Cortex of kidney (tissue), 1 donor: ENCODE data around the gene GALNT2.

Experiments used
- DNase-seq: peaks from one replicate; lab custom pipeline; 2025; lab: John Stamatoyannopoulos, UW

Gene GALNT2

DNA sequence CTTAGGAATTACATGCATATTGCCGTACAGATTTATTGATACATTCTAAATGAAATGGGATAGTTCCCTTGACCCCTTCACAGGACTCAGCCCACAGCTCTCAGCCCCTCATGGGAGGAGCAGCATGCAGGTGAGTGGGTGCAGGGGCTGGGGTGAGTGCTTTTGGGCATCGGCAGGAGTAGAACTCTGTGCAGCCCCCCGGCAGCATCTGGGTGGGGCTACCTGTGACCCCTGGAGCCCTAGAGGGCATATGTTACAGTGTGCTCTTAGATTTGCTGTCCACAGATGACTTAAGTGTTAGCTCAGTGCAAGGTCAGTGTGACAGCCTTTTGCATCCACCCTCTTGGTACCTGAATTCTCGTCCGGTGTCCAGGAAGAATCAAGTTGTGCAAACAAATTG lies 120.3 kb downstream of the GALNT2 start:
- no peak for DNase-seq

DNA sequence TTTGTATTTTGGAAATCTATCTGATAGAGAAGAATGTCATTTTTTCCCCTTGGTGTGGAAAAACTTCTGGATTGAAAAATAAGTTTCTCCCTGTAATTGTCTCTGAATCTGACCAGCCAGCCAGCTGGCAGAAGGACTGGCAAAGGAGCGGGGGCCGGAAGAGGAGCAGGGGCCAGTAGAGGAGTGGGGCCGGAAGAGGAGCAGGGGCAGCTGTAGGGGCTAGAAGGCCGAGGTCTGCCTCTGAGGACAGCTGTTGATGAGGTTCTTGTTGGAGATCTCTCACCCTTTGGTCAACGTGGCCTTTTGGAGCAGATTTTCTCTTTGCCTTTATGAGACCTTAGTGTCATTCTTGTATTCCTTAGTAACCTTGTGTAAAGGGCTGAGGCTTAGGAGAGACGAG lies 121.8 kb downstream of the GALNT2 start:
- DNase-seq = no peak

DNA sequence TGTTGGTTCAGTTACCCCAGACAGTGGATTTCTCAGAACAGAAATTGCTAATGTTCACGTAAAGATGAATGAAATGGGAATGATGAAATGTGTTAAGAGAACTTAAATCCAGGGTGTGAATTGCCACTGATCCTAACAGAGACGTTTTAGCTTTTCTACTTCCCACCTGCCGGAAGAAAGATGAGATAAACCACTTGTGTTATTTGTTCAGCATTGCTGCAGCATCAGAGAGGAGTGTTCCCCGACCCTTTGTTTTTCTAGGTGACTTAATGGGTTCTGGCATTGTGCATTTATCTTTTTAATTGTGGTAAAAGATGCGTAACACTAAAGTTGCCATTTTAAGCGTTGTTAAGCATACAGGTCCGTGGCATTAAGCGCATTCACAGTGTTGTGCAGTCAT lies 122.3 kb downstream of the GALNT2 start:
- no peak for DNase-seq

DNA sequence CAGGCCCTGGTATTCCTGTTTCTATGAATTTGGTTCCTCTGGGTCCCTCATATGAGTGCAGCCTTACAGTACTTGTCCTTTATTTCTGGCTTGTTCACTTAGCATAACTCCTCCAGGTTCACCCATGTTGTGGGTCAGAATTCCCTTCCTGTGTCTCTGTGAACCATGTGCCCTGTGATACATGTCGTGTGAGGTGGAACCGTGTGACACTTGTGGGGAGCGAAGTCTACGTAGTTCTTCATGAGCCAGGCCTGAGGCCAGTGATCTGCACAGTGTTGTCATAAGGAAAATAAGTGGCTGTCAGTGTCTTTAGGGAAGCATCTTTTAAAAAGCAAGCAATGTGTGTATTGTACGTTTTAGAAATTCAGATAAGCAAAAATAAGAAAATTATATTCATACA lies 122.8 kb downstream of the GALNT2 start:
- no peak for DNase-seq

DNA sequence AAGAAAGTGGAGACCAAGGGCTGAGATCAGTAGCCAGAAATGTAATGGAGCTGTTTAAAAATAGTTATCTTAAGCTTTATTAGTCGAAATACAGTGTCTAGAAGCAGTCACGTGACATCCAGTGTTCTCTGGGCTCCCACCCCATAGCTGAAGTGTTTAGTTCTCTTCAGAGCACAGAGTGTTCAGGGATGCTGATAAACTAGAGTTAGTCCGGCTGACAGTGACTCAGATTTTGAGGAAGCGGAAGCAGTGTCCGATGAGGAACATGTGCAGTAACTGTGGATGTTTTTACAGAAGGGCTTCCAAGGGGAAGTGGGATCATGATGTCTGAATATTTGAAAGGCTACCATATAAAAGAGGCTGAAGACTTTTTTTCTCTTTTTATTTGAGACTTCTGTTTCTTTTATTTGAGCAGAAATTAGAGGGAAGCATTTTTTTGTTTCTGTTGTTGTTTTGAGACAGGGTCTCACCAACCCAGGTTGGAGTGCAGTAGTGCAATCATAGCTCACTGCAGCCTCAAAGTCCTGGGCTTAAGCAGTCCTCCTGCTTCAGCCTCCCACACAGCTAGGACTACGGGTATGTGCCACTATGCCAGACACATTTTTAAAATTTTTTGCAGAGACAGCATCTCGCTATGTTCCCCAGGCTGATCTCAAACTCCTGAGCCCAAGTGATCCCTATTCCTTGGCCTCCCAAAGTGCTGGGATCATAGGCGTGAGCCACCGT lies 124.2 kb downstream of the GALNT2 start:
- no peak for DNase-seq

DNA sequence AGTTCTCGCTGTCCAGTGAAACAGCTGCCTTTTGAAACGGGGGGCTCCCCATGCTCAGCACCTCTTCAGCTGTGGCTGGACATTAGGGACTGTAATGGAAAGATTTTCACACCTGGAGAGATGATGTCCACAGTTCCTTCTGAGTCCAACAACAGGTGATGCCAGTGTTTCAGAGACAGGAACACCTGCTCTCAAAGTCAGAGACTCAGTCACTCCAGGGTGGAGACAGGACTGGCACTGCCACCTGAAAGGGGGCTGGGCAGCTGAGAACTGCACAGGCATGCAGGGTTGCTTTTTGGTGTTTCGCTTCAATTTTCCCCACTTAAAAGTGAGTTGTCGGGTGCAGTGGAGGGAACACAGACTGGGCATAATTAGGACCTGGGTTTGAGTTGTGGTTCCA lies 124.8 kb downstream of the GALNT2 start:
- no peak for DNase-seq

DNA sequence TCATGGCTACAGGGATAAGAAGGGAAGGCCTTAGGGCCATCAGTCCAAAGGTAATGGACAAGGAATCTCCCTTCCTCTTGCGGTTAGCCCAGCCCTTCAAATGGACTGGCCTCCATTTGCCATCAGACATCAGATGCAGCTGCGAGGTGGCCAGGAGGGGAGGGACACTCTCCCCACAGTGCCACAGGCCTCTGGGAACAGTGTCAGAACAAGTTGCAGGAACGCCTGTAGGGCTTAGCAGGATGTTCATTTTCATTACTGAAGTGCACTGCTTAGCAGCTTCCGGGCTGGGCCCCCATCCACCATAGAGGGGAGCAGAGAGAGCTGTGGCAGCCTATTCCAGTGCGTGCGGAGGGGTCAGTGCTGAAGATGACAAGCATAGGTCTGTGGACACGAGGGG lies 127.5 kb downstream of the GALNT2 start:
- no peak for DNase-seq

DNA sequence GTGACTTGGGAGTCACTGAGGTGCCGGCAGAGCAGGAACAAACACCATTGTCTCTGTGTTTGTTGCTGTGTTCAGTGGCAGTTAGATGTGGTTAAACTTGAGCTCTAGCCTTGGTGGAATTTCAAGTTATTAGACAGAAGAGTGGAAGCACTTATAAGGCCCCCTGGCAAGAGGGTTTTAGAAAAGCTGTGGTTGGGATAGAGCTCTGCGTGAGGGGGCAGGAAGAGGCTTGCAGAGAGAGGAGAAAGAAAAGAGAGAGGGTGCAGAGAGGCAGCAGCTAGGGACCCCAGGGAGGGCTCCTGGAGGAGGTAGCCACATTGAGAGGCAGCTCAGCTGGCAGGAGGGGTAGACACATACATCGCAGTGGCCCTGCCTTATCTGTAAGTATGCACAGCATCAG lies 128.2 kb downstream of the GALNT2 start:
- no peak for DNase-seq

DNA sequence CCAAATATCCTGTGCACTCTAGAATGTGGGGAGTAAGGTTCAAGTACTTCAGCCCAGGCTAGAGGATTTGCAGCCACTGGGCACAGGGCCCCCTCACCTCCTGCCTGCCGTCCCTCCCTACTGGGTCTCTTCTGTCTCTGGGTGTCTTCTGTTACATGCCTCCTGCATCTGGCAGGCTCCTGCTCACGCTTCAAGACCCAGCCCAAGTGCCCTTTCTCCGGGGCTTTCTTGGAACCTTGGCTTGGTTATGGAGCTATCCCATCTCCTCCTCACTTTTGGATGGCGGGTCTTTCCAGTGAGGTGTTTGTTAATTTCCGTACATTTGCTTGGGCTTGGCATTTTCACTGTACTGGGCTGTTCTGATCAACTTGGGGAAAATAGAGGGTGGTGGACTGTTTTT lies 129.0 kb downstream of the GALNT2 start:
- no peak for DNase-seq

DNA sequence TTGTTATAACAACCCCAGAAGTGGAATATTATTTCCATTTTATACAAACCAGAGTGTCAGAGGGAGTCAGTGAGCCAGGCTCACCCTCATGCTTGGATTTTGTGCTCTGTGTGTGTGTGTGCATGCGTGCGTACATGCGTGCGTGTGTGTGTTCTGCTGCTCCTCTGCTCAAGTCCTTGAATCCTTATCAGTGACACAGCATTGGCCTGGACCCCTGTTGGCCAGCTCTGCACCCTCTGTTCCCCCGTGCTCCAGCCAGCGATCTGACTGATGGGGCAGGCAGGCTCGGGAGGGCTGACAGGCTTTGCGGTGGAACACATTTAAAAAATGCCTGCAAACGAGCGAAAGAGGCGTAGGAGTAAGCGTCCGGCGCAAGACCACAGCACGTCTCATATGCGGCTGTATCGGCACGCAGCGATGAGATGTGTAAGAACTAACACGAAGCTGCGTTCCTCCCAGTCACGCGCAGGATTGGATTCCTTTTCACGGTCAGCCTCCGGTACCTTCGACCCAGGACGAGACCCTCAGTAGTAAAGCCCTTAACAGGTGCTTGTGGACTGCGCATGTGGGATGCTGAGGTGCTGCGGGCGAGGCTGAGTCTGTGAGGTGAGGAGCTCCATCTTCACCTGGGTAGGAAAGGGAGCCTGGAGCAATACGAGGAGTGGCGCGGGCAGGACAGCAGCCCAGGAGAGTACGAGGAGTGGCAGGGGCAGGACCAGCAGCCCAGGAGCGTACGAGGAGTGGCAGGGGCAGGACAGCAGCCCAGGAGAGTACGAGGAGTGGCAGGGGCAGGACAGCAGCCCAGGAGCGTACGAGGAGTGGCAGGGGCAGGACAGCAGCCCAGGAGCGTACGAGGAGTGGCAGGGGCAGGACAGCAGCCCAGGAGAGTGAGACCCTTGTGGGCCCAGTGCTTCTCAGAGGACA lies 130.9 kb downstream of the GALNT2 start:
- no peak for DNase-seq

DNA sequence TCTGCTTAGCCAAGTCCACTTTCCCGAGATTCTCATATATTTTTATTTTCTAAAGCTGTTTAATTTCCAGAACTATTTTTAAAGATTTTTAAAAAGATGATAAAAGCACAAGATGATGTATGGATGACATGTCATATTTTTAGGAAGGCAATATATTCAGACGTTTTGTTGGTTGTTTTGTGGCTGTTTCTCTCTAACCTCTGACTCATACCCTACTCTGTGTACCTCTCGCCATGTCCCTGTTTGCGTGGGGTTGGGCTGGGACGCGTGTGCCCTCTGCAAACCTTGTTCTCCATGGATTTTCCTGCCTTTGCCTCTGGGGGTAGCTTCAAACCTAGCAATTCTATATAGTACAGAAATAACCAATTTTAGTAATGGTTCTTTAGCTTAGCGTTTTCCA lies 132.0 kb downstream of the GALNT2 start:
- DNase-seq = no peak

DNA sequence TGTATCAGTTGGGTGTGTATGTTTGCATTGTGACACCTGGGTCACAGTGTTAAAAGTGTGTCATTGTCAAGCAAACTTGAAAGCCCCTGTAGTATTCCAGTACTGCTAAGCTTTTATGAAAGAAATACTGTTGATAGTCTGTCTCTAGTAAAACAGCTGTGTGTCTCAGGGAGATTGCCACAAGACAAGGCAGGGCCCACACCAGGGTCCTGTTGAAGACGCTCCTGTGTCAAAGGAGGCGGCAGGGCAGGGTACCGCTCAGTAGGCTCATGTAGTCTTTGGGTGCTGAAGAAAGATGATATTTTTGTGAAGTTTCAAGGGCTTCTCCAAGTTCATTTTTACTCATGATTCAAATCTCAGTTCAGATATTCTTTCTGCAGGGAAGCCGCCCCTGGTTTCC lies 132.5 kb downstream of the GALNT2 start:
- DNase-seq = no peak

DNA sequence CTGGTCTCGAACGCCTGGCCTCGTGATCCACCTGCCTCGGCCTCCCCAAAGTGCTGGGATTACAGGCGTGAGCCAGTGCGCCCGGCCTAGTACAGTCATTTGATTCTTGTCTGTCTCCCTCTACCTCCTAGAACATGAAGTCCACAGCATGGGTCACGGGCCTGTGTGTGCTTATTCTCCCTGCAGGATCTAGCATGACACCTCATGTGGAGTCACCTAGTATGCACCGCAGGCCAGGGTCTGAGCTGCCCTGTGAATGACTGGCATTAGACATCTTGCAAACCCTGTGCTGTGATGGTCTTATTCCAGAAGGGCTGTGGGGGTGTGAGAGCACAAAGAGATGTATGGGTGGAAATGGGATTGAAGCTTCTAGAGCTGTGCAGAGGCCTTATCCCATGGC lies 133.2 kb downstream of the GALNT2 start:
- no peak for DNase-seq

DNA sequence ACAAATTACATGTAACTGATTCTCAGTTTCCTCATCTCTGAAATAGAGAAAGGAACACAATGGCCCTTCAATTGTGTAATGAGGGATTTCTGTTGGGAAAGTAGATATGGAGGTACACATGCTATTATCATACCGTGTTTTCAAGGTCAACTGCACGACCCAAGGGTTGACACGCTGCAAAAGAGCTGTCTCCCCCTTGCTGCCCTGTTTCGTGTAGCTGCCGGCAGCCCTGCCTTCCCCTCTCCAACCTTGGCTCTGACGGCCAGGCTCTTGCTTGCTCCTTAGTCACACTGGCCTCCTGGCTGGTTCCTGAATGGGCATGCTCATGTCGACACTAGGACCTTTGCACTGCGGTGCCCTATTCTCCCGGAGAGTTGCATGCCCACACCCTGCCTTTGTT lies 134.4 kb downstream of the GALNT2 start:
- DNase-seq = no peak

DNA sequence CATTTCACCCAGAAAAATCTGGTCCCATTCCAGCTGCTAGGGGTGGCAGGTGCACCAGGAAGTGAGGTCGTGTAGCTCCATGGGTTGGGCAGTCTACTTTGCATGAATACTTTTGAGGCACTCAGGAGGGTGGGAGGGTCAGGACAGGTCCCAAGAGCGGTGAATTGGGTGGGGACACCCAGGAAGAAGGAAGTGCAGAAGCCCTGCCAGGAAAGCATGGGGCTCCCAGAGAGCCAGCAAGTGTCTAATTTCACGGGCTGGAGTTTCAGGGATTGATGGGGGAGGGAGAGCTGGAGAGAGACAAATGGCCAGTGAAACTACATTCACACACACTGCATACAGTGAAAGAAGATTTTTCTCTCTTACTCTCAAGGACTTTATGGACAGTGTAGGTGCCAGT lies 137.8 kb downstream of the GALNT2 start:
- no peak for DNase-seq

DNA sequence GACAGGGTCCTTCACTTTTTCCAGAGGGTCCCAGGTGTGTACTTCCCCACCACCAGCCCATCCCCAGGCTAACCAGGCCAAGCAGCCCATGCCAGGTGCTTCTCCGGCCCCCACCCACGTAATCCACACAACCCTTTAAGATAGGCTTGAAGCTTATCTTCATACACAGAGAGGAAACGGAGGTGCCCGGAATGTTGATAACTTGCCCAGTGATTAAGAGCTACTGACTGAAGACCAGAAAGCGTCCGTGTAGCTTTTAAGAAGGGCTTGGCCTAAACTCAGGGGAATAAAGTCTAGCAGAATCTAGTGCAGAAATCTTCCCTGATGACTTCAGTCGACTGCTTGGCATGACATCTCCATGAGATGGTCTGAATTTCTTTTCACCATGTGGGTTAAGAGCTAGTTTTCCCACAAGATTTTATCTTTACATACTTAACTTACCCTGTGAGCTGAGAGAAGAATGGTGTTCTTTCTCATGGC lies 138.7 kb downstream of the GALNT2 start:
- DNase-seq = no peak

DNA sequence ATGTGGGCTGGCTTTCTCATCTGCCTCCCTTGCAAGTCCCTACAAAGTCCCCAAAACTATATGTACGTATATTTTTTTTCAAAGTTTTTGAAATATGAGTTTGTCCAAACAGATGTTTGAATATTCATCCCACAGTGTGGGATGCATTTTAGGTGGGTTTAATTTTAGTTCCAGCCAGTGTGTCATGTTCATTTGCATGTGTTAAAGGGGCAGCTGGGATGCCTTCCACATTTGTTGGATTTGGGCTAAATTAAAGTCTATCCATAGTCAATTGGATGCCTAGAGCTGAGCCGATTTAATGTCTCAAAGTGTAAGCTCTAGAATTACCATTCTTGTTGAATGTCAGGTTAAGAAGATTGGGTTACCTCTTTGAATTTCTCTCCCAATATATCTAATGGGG lies 139.2 kb downstream of the GALNT2 start:
- DNase-seq = no peak

DNA sequence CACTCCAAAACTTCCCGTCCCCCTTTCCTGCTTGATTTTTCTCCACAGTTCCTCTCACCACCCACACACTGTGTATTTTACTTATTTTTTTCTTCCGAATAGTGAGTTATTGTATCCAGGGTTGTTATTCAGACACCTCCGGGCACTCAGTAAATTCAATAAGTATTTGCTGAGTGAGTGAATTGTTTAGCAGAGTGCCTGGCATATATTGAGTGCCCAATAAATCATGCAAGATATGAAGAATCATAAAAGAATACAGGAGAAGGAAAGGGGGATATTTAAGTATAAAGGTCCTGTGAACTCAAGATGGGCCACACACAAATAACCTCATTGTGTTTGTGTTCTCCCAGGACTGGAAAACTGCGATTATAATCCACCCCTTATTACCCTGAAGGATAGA lies 139.9 kb downstream of the GALNT2 start:
- no peak for DNase-seq

DNA sequence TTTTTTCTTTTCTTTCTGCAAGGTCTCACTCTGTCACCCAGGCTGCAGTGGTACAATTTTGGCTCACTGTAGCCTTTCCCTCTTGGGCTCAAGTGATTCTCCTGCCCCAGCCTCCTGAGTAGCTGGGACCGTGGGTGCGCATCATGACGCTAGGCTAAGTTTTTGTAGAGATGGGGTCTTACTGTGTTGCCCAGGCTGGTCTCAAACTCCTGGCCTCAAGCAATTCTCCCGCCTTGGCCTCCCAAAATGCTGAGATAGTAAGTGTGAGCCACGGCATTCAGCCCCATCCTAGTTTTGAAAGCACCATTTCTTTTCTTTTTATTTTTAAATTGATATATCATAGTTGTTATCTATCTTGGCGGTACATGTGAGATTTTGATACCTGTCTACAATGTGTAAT lies 140.6 kb downstream of the GALNT2 start:
- no peak for DNase-seq

DNA sequence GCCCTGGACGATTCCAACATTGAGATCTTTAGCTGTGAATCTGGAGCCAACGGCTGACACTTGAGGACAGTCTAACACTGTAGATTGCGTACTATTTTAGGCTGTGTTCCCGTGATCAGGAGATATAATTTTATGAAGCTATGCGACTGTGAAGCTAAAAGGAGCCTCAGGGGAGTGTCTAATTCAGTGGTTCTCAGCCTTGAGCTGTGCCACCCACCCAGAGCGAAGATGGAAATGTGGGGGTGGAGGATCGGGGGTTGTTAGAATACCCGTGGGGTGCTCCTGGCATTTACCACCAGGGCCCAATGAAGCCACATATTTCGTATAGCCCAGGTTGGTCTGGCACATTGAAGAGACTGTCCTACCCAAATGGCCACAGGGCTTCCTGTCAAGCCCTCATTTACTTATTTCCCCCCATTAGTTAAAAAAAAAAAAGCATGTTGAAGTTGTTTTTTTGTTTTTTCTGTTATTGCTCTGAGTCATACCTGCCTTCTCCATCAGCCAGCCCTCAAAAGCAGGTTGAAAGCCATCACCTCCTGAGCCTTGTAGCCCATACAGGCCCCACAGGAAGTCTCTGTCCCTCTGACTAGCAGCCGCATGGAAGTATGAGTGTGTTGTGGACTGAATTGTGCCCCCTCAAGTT lies 141.7 kb downstream of the GALNT2 start:
- DNase-seq = no peak

DNA sequence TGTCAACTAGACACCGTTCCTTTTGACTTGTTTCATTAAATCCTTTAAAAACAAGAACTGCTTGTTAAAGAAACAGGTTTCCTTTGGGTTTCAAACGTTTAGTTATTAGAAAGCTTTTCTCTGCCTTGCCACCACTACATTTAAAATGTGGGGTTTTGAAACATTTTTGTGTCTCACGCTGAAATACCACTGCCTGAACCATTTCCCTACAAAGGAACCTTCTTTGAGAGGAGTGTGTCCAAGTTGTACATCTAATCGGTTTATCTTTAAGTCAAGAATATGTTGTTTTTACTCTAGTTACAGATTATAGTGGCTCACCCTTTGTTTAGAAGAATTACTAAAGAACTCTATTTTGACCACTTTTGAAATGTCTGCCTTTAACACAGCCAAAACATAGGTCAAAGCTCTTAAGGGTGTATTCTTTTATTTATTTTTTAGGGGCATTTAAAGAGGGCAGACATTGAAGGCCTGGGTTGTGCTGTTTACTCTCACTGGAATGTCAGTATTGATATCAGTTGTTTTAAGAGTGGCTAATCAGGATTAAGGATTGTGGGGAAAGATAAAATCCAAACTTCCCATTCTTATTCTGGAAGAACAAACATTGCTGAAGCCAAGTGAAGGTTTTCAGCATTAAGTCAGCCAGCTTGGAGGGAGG lies 143.4 kb downstream of the GALNT2 start:
- no peak for DNase-seq

DNA sequence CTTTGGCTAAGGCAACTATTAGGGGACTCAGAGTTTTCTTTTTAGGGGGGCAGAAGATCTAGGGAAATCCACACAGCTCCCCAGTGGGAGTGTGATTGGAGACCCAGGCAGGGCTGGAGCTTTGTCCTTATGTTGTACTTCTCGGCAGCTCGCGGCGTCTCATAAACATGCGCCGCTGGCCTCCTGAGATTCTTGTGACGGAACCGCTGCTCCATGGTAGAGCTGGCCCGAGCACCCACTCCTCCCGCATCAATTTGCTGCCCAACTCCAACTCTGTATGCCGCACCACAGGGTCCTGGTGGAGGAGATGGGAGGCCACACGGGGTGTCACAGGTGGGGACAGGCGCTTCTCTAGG lies 143.9 kb downstream of the GALNT2 start:
- no peak for DNase-seq
